Naive thymus-derived CD8-positive, alpha-beta T cell (primary cell): Measurements from ENCODE around the gene TEX28. TPM values are rescaled to one million over a fixed set of nuclear protein-coding genes. Genes with fewer than 3 reads are reported as not detected.
"Not testable (repeated sequence)": the region's sequence is repeated elsewhere in the genome, so short reads cannot be mapped to it uniquely, and the experiment has no call there.

Experiments used
- ATAC-seq, 2 donors: fragments of 150-1000 bp; cut with Tn5 transposase in 1 of 2; sonication (Bioruptor Pico), chemical (Tn5 transposase) in 1 of 2; 1 replicate in 1 of 2; 2 replicates in 1 of 2; pipeline ENCODE4 v1.10.0; 2021; ENCODE audit warnings: mild to moderate bottlenecking in 2 of 2, moderate library complexity in 2 of 2
- POLR2A ChIA-PET: fragments of 350-600 bp; sonication (Branson Sonifier 250); formaldehyde crosslinking; loops from one replicate; lab custom pipeline; 2021; ENCODE audit warnings: antibody characterized with exemption; lab: Charles Lee
- DNase-seq, 10 donors: peaks; one replicate each; pipeline versions ENCODE4 v3.0.0 to v3.0.0-alpha.2; 2020 to 2022
- H3K27ac Mint-ChIP-seq, 10 donors: one replicate each; pipeline ENCODE4 v1.8.0; 2020 to 2022; ENCODE audit warnings: mild to moderate bottlenecking in 10 of 10, mixed read lengths in 10 of 10, moderate library complexity in 4 of 10, inconsistent platforms in 1 of 10
- H3K27me3 Mint-ChIP-seq, 5 donors: one replicate each; pipeline ENCODE4 v1.8.0; 2021 to 2022; ENCODE audit warnings: mixed read lengths in 5 of 5
- H3K36me3 Mint-ChIP-seq, 3 donors: one replicate each; pipeline ENCODE4 v1.8.0; 2020 to 2022; ENCODE audit warnings: mixed read lengths in 3 of 3, mild to moderate bottlenecking in 2 of 3, inconsistent platforms in 1 of 3
- H3K4me1 Mint-ChIP-seq, 4 donors: one replicate each; pipeline ENCODE4 v1.8.0; 2021 to 2022; ENCODE audit warnings: mixed read lengths in 4 of 4
- H3K4me3 Mint-ChIP-seq, 10 donors: one replicate each; pipeline ENCODE4 v1.8.0; 2020 to 2022; ENCODE audit warnings: mild to moderate bottlenecking in 10 of 10, mixed read lengths in 10 of 10, moderate library complexity in 6 of 10, inconsistent platforms in 1 of 10
- H3K9me3 Mint-ChIP-seq, 9 donors: one replicate each; pipeline ENCODE4 v1.8.0; 2020 to 2022; ENCODE audit warnings: mixed read lengths in 9 of 9, mild to moderate bottlenecking in 3 of 9, inconsistent platforms in 1 of 9, moderate library complexity in 1 of 9
- polyA plus RNA-seq, 3 donors: library from polyadenylated mRNA; unstranded; fragments of 300-500 nt; fragmentation: Illumina TruSeq; gene quantifications; one replicate each; pipeline ENCODE4 v1.2.3, GENCODE V29; 2021
- total RNA-seq, 8 experiments: library from RNA in 2 of 8; stranded (reverse) in 2 of 8; gene quantifications; one replicate each; pipeline ENCODE4 v1.2.3 and lab custom pipeline; 2021 to 2026

Gene TEX28
- total and polyA plus RNA-seq, 5 experiments from 2014 or later, result not detected

DNA sequence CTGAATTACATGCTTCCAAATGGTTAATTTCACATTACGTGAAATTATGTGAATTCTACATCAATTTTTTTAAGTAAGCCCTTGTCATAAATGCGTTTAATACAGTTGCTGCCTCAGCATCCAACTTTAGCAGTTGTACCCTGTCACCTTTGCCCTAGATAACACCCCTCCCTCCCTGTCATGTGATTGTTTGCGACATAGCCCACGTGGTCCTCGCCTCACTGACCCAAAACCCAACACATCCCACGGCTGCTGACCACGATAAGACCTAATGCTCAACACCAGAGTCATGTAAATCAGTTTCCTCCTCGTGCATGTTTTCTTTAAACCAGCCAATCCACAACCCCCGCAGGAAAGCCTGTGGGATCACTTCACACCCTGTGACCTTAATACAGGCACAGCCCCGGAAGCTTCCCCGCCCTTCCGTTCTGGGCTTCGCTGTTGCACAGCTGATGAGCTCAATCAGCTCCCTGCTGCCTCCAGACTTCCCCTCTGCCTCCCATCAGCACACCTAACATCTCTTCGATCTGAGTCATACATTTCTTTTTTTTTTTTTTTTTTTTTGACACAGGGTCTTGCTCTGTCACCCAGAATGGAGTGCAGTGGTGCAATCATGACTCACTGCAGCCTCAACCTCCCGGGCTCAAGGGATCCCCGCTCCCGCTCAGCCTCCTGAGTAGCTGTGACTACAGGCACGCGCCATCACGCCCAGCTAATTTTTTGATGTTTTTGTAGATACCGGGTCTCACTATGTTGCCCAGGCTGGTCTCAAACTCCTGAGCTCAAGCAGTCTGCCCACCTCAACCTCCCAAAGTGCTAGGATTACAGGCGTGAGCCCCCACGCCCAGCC is 10.2 kb downstream of the TEX28 start:
- H3K27me3 Mint-ChIP-seq, H3K9me3 Mint-ChIP-seq, H3K36me3 Mint-ChIP-seq, DNase-seq, H3K4me3 Mint-ChIP-seq, H3K4me1 Mint-ChIP-seq, POLR2A ChIA-PET, H3K27ac Mint-ChIP-seq: not testable (repeated sequence)
- peak; percentile 97 to 98 for ATAC-seq

GRCh38 chrX:154269245-154269644 is 25.7 kb downstream of the TEX28 start:
- H3K36me3 Mint-ChIP-seq, DNase-seq, ATAC-seq, H3K27ac Mint-ChIP-seq, H3K4me1 Mint-ChIP-seq, H3K27me3 Mint-ChIP-seq, H3K4me3 Mint-ChIP-seq, H3K9me3 Mint-ChIP-seq, POLR2A ChIA-PET: not testable (repeated sequence)

- H3K4me1 Mint-ChIP-seq, DNase-seq, H3K4me3 Mint-ChIP-seq, H3K27me3 Mint-ChIP-seq, ATAC-seq, H3K9me3 Mint-ChIP-seq, H3K27ac Mint-ChIP-seq, POLR2A ChIA-PET, H3K36me3 Mint-ChIP-seq: not testable (repeated sequence)
These were observed 31.9 kb downstream of the TEX28 start for GRCh38 chrX:154263072-154263471.

GRCh38 chrX:154258711-154259110 is 36.2 kb downstream of the TEX28 start:
- POLR2A ChIA-PET, H3K27me3 Mint-ChIP-seq, H3K4me1 Mint-ChIP-seq, DNase-seq, H3K36me3 Mint-ChIP-seq, H3K27ac Mint-ChIP-seq, ATAC-seq, H3K9me3 Mint-ChIP-seq, H3K4me3 Mint-ChIP-seq: not testable (repeated sequence)

DNA sequence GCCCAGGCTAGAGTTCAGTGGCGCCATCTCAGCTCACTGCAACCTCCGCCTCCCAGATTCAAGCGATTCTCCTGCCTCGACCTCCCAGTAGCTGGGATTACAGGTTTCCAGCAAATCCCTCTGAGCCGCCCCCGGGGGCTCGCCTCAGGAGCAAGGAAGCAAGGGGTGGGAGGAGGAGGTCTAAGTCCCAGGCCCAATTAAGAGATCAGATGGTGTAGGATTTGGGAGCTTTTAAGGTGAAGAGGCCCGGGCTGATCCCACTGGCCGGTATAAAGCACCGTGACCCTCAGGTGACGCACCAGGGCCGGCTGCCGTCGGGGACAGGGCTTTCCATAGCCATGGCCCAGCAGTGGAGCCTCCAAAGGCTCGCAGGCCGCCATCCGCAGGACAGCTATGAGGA is 37.6 kb downstream of the TEX28 start, which contains the start of gene OPN1MW3:
OPN1MW3 (plus strand) TSS at position 301 of the 400 bp plus-strand sequence; CDS start at position 339, 38 bp downstream.
- H3K27me3 Mint-ChIP-seq, H3K4me3 Mint-ChIP-seq, DNase-seq, H3K4me1 Mint-ChIP-seq, H3K9me3 Mint-ChIP-seq, ATAC-seq, POLR2A ChIA-PET, H3K36me3 Mint-ChIP-seq, H3K27ac Mint-ChIP-seq: not testable (repeated sequence)

DNA sequence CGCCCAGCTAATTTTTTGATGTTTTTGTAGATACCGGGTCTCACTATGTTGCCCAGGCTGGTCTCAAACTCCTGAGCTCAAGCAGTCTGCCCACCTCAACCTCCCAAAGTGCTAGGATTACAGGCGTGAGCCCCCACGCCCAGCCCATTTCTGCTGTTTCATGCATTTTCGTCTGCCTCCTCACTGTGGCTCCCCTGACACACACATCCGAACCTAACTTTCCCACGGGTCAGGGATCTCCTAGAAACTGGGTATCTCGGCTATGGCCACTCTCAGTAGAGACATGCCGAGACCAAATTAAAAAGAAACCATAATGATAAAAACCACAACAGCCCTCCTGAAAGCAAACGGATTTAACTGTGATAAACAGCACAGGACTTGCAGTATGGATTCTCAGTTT is 46.8 kb downstream of the TEX28 start:
- H3K36me3 Mint-ChIP-seq, POLR2A ChIA-PET, DNase-seq, H3K4me1 Mint-ChIP-seq, H3K9me3 Mint-ChIP-seq, H3K27me3 Mint-ChIP-seq: not testable (repeated sequence)
- ATAC-seq, result peak in 1 of 2 donors; percentile 7
- Mint-ChIP-seq H3K4me3 (peak overlapping the region in 1 of 10 donors; percentile 47), H3K27ac (peak overlapping the region in 1 of 10 donors; percentile 34)

DNA sequence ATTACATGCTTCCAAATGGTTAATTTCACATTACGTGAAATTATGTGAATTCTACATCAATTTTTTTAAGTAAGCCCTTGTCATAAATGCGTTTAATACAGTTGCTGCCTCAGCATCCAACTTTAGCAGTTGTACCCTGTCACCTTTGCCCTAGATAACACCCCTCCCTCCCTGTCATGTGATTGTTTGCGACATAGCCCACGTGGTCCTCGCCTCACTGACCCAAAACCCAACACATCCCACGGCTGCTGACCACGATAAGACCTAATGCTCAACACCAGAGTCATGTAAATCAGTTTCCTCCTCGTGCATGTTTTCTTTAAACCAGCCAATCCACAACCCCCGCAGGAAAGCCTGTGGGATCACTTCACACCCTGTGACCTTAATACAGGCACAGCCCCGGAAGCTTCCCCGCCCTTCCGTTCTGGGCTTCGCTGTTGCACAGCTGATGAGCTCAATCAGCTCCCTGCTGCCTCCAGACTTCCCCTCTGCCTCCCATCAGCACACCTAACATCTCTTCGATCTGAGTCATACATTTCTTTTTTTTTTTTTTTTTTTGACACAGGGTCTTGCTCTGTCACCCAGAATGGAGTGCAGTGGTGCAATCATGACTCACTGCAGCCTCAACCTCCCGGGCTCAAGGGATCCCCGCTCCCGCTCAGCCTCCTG is 47.4 kb downstream of the TEX28 start:
- POLR2A ChIA-PET, H3K36me3 Mint-ChIP-seq, H3K4me1 Mint-ChIP-seq, H3K27me3 Mint-ChIP-seq, H3K9me3 Mint-ChIP-seq: not testable (repeated sequence)
- Mint-ChIP-seq H3K4me3 (peak overlapping the region in 1 of 10 donors; percentile 47), H3K27ac (peak overlapping the region in 2 of 10 donors; percentile 34 to 38)
- DNase-seq (peak in 2 of 10 donors; percentile 5 to 16), ATAC-seq (peak; percentile 96 to 98)

DNA sequence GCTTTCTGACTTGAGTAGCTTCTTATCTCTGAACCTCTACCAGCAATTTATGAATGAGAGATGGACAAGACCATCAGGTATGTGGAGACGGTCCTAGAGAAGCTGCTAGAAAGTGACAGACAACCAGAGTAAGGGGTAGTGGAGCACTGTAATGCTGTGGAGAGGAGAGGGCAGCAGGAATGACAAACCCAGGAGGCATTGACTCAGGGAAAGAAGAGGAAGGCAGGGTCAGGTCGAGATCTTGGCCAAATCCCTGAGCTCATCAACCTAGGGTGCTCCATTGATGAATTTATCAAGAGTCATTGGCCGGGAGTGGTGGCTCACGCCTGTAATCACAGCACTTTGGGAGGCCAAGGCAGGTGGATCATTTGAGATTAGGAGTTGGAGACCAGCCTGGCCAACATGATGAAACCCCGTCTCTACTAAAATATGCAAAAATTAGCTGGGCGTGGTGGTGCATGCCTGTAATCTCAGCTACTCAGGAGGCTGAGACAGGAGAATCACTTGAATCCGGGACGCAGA is 54.9 kb downstream of the TEX28 start:
- ATAC-seq, H3K27me3 Mint-ChIP-seq, POLR2A ChIA-PET, DNase-seq, H3K4me3 Mint-ChIP-seq, H3K4me1 Mint-ChIP-seq, H3K9me3 Mint-ChIP-seq, H3K36me3 Mint-ChIP-seq: not testable (repeated sequence)
- H3K27ac Mint-ChIP-seq, result peak overlapping the region in 1 of 10 donors; percentile 61

GRCh38 chrX:154238939-154239559 is 55.9 kb downstream of the TEX28 start:
- not testable (repeated sequence) for ATAC-seq

GRCh38 chrX:154233620-154234019 is 61.3 kb downstream of the TEX28 start:
- H3K4me1 Mint-ChIP-seq, POLR2A ChIA-PET, H3K27ac Mint-ChIP-seq, H3K36me3 Mint-ChIP-seq, H3K9me3 Mint-ChIP-seq, ATAC-seq, H3K27me3 Mint-ChIP-seq, H3K4me3 Mint-ChIP-seq, DNase-seq: not testable (repeated sequence)

More at GRCh38 chrX:154238939-154239559, 55.9 kb downstream of the TEX28 start:
- H3K27me3 Mint-ChIP-seq, H3K36me3 Mint-ChIP-seq, DNase-seq, H3K4me1 Mint-ChIP-seq, H3K27ac Mint-ChIP-seq, H3K9me3 Mint-ChIP-seq, H3K4me3 Mint-ChIP-seq: not testable (repeated sequence)
- POLR2A ChIA-PET, result interaction anchor here (0.7 kb wide), 1 partner anchor 141 kb away, joined by 3 read pairs; no protein-coding TSS in a partner anchor

GRCh38 chrX:154231443-154231842 is 63.5 kb downstream of the TEX28 start:
- not testable (repeated sequence) for H3K4me3 Mint-ChIP-seq

GRCh38 chrX:154226706-154227105 is 68.2 kb downstream of the TEX28 start:
- ATAC-seq, H3K4me1 Mint-ChIP-seq, H3K9me3 Mint-ChIP-seq, H3K27me3 Mint-ChIP-seq, POLR2A ChIA-PET, DNase-seq, H3K36me3 Mint-ChIP-seq, H3K27ac Mint-ChIP-seq, H3K4me3 Mint-ChIP-seq: not testable (repeated sequence)

More at GRCh38 chrX:154231443-154231842, 63.5 kb downstream of the TEX28 start:
- H3K27ac Mint-ChIP-seq, POLR2A ChIA-PET, DNase-seq, H3K9me3 Mint-ChIP-seq, H3K27me3 Mint-ChIP-seq, H3K36me3 Mint-ChIP-seq, H3K4me1 Mint-ChIP-seq, ATAC-seq: not testable (repeated sequence)

DNA sequence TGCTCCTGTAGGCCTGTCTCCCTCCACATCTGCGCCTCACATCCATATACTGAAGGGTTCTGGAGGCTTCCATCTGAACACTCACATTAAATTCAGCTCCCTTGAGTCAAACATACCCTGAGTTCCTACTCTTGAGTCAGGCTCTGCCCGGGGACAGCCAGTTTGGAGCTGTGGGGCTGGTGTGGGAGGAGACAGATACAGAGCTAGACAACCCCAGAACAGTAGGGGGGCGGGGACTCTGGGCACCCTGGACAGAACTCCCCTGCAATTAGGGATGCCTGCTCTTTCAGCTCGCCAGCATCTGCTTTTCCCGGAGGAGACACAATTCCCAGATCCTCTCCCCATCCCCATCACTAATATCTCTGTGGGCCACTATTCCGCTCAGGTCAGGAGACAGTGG is 69.6 kb downstream of the TEX28 start:
- H3K27me3 Mint-ChIP-seq, H3K9me3 Mint-ChIP-seq, POLR2A ChIA-PET, DNase-seq, H3K36me3 Mint-ChIP-seq, H3K27ac Mint-ChIP-seq, ATAC-seq, H3K4me1 Mint-ChIP-seq, H3K4me3 Mint-ChIP-seq: not testable (repeated sequence)
